ENCODE data around the gene CCDC88B. TPM values are rescaled to one million over a fixed set of nuclear protein-coding genes. Genes with fewer than 3 reads are reported as not detected.

Gene CCDC88B
- total RNA-seq, 1 donor from 2014 or later: 11.5 TPM

DNA sequence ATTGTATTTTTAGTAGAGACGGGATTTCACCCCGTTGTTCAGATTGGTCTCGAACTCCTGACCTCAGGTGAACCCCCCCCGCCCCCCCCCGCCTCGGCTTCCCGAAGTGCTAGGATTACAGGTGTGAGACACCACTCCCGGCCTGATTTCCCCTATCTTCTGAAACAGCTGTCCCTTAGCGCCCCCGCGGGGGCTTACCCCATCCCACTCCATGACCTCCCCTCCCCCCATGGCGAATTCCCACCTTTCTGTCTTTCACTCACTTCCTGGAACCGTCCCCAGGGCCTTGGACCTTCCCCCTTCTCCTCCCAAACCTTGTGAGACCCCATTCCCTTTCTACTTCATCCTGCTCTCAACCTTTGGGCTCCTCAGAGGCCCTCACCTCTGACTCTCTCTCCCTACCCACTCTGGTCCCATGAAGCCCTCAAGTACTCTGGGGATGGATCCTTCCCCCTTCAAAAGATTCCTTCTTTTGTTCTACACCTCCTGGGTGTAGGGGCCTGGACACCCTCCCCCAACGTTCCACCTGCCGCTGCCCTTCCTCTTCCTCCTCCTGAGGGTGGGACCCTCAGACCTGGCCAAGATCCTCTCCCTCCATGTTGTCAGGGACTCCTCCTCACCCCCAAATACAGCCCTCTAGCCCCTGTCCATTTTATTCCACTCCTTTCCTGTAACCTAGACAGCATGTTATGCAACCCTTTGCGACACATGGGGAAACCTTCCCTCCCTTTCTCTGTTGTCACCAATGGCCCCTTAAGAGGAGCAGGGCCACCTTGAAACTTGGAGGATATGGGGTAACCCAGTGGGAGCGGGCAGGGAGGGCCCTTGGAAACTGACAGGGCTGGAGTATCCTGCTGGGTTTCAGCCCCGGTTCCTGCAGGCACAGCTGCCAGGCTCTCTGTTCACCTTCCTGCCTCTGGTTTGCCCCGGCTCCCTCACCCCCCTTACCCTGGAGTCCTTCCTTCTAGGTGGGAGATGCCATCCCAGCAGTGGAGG, 20.9 kb upstream of the CCDC88B start:
- no peak for DNase-seq (ENCODE audit: low spot score)

GRCh38 chr11:64320556-64320955, 19.4 kb upstream of the CCDC88B start:
- no peak for DNase-seq (ENCODE audit: low spot score)

GRCh38 chr11:64321026-64321425, 19.0 kb upstream of the CCDC88B start:
- DNase-seq (ENCODE audit: low spot score): no peak

DNA sequence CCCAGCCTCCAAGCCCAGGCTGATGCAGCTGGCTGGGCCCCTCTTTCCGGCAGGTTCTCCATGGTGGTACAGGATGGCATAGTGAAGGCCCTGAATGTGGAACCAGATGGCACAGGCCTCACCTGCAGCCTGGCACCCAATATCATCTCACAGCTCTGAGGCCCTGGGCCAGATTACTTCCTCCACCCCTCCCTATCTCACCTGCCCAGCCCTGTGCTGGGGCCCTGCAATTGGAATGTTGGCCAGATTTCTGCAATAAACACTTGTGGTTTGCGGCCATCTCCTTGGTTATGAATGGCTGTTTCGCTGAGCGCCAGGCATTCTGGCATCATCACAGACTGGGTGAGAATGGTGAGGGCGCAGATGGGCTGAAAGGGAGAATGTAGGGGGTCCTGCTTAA, 18.5 kb upstream of the CCDC88B start:
- DNase-seq (ENCODE audit: low spot score): no peak

DNA sequence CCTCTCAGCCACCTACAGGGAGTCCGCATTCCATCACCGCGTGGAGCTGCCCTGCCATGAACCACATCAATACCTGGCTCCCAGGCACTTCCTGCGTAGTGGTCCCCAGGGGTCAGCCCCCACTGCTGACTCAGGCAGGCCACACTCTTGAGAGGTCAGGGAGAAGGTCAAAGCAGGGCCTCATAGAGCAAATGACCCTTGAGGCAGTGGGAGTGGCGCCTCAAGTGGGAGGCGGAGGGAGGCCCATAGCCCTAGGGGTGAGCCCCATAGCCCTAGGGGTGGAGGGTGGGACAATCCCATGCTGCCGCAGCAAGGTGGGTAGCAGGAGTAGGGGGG, 17.1 kb upstream of the CCDC88B start:
- peak; percentile 57 for DNase-seq (ENCODE audit: low spot score)

DNA sequence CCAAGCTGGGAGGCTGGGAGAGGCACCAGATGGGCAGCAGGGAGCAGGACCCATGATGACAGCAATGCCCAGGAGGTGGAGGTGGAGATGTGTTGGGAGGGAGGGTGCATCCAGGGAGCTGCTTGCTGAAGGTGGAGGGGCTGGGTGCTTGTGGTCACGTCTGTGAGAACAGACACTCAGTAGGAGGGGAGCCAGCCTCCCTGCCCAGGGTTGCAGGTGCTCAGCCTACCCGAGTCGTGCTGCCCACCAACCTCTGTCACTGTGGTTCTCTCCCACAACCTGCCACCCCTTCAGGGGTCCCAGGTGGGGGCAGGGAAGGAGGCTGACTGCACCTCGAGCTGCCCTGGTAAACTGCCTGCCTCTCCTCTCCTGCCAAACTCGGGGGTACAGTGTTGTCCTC, 16.6 kb upstream of the CCDC88B start:
- DNase-seq (ENCODE audit: low spot score): peak; percentile 64

- DNase-seq (ENCODE audit: low spot score): peak; percentile 62
Observed at GRCh38 chr11:64323984-64324383, 16.0 kb upstream of the CCDC88B start.

- no peak for DNase-seq (ENCODE audit: low spot score)
Observed at GRCh38 chr11:64324692-64325469, 15.1 kb upstream of the CCDC88B start.

GRCh38 chr11:64327375-64327774, 12.6 kb upstream of the CCDC88B start:
- no peak for DNase-seq (ENCODE audit: low spot score)

DNA sequence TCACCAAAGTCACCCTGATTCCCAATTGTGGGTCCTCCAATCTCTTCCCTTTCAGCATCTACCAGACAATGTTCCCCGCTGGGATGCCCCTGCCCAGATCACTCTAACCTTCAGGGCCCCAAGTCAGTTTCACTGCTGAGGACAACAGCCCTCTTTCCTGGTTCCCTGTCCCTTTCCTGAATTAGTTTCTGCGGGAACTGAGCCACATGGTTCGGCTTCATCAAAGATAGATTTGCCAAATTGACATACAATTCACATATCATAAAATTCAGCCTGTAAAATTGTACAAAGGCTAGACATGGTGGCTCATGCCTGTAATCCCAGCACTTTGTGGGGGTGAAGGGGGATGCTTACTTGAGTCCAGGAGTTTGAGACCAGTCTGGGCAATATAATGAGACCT, 12.0 kb upstream of the CCDC88B start:
- no peak for DNase-seq (ENCODE audit: low spot score)

DNA sequence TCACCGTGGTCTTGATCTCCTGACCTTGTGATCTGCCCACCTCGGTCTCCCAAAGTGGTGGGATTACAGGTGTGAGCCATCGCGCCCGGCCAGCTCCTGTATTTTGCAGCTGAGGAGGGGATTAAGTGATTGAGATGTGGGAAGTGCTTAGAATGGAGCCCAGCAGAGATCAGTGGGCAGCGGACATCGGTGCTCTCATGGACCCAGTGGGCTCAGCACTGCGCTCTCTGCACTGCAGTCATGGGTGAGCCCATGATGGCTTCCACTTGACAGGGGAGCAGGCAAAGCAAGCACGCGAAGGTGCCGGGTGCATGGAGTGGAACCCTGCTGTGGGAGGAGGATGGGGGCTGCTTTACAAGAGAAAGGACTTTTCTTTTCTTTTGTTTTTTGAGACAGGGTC, 9.1 kb upstream of the CCDC88B start:
- DNase-seq (ENCODE audit: low spot score): no peak

DNA sequence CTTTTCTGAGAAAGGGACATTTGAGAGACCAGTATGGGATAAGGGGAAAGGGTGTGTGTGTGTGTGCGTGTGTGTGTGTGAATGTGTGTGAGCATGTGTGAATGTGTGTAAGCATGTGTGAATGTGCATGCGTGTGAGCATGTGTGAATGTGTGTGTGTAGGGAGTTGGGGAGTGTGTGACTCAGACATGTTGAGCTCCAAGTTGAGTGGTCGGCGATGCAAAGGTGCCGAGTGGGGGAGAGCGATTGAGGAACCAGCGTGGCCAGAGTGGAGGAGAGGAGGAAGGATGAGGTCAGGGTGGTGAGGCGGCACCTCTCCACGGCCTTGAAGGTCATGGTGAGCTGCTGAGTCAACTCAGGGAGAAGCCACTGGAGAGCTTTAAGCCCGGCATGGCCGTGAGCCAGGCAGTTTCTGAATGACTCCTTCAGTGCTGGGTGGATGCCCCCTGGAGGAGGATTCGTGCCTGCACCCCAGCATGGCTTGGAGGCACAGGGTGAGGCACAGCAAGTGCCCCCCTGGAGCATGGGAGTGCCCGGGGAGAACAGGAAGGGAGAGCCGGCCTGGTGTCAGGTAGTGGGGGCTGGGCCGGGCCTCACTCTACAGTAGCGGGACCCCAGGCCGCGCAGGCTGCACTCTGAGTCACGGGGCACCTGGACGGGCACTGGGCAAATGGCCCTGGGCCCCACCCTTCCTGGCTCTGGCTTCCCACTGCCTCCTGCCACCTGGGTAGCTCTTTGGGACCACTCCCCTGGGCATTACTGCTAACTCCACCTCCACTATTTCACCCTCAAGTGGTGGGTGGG, 8.2 kb upstream of the CCDC88B start:
- DNase-seq (ENCODE audit: low spot score): peak; percentile 90

DNA sequence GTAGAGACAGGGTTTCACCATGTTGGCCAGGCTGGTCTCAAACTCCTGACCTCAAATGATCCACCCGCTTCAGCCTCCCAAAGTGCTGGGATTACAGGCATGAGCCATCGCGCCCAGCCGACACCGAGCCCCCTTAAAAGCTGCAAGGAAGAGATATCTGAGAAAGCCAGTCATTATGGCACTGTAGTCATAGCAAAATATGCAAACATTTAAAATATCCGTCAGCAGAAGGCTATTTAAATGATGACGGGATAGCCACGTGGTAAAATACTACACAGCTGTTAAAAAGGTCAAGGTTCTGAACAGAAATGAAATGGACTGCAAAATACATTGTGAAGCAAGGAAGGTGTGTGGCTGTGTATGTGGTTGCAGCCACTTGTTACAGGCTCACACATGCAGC, 6.4 kb upstream of the CCDC88B start:
- no peak for DNase-seq (ENCODE audit: low spot score)

GRCh38 chr11:64334764-64335735, 5.0 kb upstream of the CCDC88B start:
- no peak for DNase-seq (ENCODE audit: low spot score)

- DNase-seq (ENCODE audit: low spot score): no peak
Observed at GRCh38 chr11:64337538-64338249, 2.3 kb upstream of the CCDC88B start.

DNA sequence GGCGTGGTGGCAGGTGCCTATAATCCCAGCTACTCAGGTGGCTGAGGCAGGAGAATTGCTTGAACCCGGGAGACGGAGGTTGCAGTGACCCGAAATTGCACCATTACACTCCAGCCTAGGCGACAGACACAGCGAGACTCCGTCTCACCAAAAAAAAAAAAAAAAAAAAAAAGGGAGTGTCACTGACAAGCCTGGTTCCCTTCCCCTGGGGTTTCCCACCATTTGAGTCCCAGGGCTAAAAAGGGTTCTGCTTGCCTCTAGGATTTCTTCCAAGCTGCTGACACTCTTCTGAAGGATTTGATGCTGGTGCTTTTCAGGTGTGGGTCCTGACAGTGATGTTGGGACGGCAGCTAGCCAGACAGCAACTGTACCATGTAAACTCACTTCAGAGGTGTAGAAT, 1.3 kb upstream of the CCDC88B start:
- no peak for DNase-seq (ENCODE audit: low spot score)

DNA sequence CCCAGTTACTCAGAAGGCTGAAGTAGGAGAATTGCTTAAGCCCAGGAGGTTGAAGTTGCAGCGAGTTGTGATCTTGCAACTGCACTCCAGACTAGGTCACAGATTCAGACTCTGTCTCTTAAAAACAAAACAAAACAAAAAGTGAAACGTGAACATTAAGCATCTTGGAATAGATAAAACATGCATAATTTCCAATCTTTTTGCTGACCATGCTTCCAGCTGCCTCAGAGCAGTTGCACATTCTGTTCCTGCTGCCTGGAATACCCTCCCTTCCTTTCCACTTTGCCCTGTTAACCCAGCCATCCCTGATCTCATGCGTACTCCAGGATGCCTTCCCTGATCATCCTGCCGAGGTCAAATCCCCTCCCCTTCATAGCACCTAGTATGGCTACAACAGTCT, 718 bp upstream of the CCDC88B start:
- no peak for DNase-seq (ENCODE audit: low spot score)

DNA sequence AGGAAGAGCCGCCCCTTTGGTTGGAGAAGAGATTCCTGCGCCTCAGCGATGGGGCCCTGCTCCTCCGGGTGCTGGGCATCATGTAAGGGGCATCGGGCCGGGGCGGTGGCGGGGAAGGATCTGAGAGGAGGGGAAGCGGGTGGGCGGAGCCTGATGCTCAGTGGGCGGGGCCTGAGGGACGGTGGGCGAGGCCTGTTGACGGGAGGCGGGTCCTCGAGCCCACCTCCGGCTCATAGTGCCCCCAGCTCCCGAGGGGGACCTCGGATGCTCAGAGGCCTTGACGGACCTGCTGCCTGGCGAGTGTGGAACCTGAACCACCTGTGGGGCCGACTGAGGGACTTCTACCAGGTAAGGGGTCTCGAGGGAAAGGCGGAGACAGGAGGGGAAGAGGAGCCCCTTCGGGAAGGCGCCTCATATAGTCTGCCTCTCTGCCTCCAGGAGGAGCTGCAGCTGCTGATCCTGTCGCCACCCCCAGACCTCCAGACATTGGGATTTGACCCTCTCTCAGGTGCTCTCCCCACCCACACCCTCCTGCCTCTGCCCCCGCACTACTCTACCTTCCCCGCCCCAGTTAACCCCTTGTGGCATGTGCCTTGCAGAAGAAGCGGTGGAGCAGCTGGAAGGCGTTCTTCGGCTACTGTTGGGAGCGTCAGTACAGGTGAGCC, 799 bp downstream of the CCDC88B start:
- no peak for DNase-seq (ENCODE audit: low spot score)

DNA sequence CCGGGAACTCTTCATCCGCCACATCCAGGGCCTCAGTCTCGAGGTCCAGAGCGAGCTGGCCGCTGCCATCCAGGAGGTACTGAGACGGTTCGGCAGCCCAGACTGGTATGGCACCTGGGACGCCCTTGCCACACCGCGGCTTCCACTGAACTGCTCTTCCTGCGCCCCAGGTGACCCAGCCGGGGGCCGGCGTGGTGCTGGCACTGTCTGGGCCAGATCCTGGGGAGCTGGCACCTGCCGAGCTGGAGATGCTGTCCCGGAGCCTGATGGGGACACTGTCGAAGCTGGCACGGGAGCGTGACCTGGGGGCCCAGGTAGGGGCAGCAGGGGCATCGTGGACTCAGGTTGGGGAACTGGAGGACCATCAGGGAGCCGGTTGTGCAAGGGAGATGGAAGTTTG, 1.4 kb downstream of the CCDC88B start:
- DNase-seq (ENCODE audit: low spot score): no peak
